Diencephalon (tissue), 1 donor: ENCODE measurements around the gene SHH. TPM values are rescaled to one million over a fixed set of nuclear protein-coding genes. Genes with fewer than 3 reads are reported as not detected.

Experiments
- total RNA-seq: library from RNA; depleted of rRNA; stranded (reverse); fragments of >200 nt; gene quantifications from one replicate; pipeline ENCODE4 v1.2.3, GENCODE V29; 2014

The SHH gene
- 8.5 TPM for total RNA-seq

GRCh38 chr7:155811895-155812761 lies at the start of gene SHH:
TSS of gene SHH (minus strand) at chr7:155812463. CDS start at chr7:155812122, 341 bp downstream.

Other genes with a start within 250 kb of the SHH start
- gene RBM33, start 167.8 kb downstream of the SHH start, total RNA-seq = 33.0 TPM